HG03469 (cell line): ENCODE data around the gene SYT14.
"Not testable (repeated sequence)": the region's sequence is repeated elsewhere in the genome, so short reads cannot be mapped to it uniquely, and the experiment has no call there.

Experiments
- ATAC-seq: cut with Tn5 transposase; IDR thresholded peaks from one replicate; pipeline ENCODE4 v1.9.1; 2021; ENCODE audit warnings: mild to moderate bottlenecking, moderate library complexity, moderate number of reproducible peaks; ENCODE audit not compliant: unreplicated experiment

Gene SYT14

GRCh38 chr1:210024282-210024681, 86.3 kb downstream of the SYT14 start:
- ATAC-seq: no peak

GRCh38 chr1:210024996-210025395, 87.0 kb downstream of the SYT14 start:
- ATAC-seq: no peak

- ATAC-seq: no peak
Measured at GRCh38 chr1:210025870-210026269, 87.9 kb downstream of the SYT14 start.

GRCh38 chr1:210027994-210028393, 90.0 kb downstream of the SYT14 start:
- ATAC-seq: no peak

- ATAC-seq: no peak
Measured at GRCh38 chr1:210031473-210031872, 93.5 kb downstream of the SYT14 start.

GRCh38 chr1:210043058-210043457, 105.0 kb downstream of the SYT14 start:
- no peak for ATAC-seq

- ATAC-seq: no peak
Measured at GRCh38 chr1:210049616-210050015, 111.6 kb downstream of the SYT14 start.

- not testable (repeated sequence) for ATAC-seq
Measured at GRCh38 chr1:210050491-210050890, 112.5 kb downstream of the SYT14 start.

GRCh38 chr1:210053126-210053525, 115.1 kb downstream of the SYT14 start:
- ATAC-seq: no peak

GRCh38 chr1:210057593-210057992, 119.6 kb downstream of the SYT14 start:
- ATAC-seq: no peak

GRCh38 chr1:210061992-210062391, 124.0 kb downstream of the SYT14 start:
- ATAC-seq: no peak

GRCh38 chr1:210070531-210070930, 132.5 kb downstream of the SYT14 start:
- ATAC-seq: no peak

- no peak for ATAC-seq
Measured at GRCh38 chr1:210072129-210072528, 134.1 kb downstream of the SYT14 start.

GRCh38 chr1:210072896-210073504, 135.0 kb downstream of the SYT14 start:
- ATAC-seq: no peak

- no peak for ATAC-seq
Measured at GRCh38 chr1:210074904-210075303, 136.9 kb downstream of the SYT14 start.

GRCh38 chr1:210076620-210077019, 138.6 kb downstream of the SYT14 start:
- ATAC-seq: no peak

GRCh38 chr1:210081494-210081893, 143.5 kb downstream of the SYT14 start:
- ATAC-seq: no peak

- no peak for ATAC-seq
Measured at GRCh38 chr1:210085359-210085758, 147.3 kb downstream of the SYT14 start.

- no peak for ATAC-seq
Measured at GRCh38 chr1:210087058-210087457, 149.0 kb downstream of the SYT14 start.

- no peak for ATAC-seq
Measured at GRCh38 chr1:210089855-210090254, 151.8 kb downstream of the SYT14 start.

- ATAC-seq: no peak
Measured at GRCh38 chr1:210092366-210092765, 154.3 kb downstream of the SYT14 start.

GRCh38 chr1:210093461-210093860, 155.4 kb downstream of the SYT14 start:
- ATAC-seq: no peak

GRCh38 chr1:210098356-210098755, 160.3 kb downstream of the SYT14 start:
- ATAC-seq: no peak
